ENCODE results near the gene UGP2. TPM values are rescaled to one million over a fixed set of nuclear protein-coding genes. Genes with fewer than 3 reads are reported as not detected.

Gene UGP2
- polyA plus RNA-seq, 5 donors: 83.6 to 114 (median 101) TPM

GRCh38 chr2:63861220-63861822 lies 19.6 kb downstream of the UGP2 start:
- DNase-seq: peak; percentile 33 to 34

GRCh38 chr2:63862806-63863205 lies 21.1 kb downstream of the UGP2 start:
- DNase-seq: no peak

GRCh38 chr2:63863707-63864106 lies 22.0 kb downstream of the UGP2 start:
- DNase-seq: no peak

DNA sequence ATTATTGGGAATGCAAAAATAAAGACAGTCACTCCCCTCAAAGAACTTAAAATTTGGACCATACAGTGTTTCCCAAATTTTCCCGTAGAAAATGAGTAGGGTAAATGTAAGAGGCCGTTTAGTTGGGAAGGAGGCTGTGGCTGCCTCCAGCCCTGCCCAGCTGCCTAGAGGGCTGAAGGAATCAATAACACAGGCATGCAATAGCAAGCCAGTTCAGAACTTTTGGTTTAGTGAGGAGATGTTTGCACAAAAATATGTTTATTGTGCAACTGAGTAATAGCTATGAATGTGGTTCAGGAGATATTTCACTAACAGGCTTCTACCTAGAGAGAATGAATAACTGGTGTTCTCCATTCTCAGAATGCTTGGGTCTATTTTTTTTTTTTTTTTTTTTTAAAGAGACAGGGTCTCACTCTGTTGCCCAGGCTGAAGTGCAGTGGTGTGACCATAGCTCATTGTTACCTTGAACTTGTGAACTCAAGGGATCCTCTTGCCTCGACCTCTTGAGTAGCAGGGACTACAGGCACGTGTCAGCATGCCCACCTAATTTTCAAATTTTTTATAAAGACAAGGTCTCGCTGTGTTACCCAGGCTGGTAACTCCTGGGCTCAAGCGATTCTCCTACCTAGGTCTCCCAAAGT lies 23.6 kb downstream of the UGP2 start:
- no peak for DNase-seq

DNA sequence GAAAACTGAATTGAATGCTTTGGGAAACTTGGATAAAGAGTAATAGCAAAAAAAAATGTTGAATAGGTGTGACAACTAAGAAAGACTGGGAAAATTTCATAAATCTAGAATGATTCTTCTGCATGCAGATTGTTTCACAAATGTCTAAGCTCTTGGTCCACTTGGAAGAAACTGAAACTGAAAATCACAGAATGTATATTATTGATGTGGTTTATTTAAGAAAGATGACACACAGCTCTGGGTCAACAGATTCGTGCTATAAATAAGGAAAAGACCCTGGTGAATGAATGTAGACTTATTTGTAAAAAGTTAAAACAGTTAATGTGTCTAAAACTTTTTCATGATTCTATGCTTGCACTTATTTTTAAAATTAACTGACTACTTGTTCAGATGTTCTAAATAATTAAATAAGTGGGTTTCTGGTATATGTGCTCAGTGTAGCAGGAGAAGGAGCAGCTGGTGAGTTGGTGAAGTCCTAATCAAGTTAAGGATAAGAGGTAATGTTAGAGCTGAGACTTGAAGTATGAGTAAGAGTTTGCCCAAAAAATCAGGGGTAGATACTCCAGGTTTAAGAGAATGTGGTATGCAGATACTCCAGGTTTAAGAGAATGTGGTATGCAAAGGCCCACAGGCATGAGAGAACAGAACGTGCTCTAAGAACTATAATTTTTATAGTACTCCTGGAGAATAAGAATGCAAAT lies 24.5 kb downstream of the UGP2 start:
- no peak for DNase-seq

- no peak for DNase-seq
Measured at GRCh38 chr2:63870679-63871078, 29.0 kb downstream of the UGP2 start.

GRCh38 chr2:63871864-63872263 lies 30.2 kb downstream of the UGP2 start:
- no peak for DNase-seq

- no peak for DNase-seq
Measured at GRCh38 chr2:63872571-63873328, 31.1 kb downstream of the UGP2 start.

DNA sequence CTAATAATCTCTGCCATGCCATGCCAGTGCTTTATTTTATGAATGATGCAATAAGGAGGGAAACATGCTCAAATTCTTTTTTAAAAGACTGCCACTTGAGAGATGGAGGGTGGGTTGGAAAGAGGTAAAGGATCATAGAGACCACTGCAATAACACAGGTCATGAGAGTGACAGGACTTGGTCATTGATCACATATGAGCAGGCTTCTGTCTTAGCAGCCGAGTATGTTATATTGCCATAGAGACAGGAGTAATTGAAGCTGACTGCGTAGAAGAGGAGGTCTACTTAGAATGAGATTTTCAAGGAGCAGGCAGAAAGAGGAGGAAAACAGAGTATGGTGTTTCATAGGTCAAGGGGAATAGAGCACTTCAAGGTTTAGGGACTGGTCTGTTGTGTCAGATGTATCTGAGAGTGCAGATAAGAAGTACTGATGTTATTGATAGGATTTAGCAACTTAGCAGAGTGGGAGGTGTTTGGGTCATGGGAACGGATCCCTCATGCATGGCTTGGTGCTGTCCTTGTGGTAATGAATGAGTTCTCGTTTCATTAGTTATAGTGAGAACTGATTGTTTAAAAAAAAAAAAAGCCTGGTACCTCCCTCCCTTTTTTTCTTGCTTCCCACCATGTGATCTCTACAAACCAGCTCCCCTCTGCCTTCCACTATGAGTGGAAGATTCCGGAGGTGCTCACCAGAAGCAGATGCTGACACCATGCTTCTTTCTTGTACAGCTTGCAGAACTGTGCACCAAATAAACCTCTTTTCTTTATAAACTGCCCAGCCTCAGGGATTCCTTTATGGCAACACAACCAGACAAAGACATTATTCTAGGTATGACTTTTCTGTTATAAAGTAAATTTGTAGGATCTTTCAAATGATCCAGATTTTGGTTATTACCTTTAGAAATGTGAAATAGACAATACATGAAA lies 32.8 kb downstream of the UGP2 start:
- no peak for DNase-seq

GRCh38 chr2:63875131-63875527 lies 33.4 kb downstream of the UGP2 start:
- DNase-seq: no peak

DNA sequence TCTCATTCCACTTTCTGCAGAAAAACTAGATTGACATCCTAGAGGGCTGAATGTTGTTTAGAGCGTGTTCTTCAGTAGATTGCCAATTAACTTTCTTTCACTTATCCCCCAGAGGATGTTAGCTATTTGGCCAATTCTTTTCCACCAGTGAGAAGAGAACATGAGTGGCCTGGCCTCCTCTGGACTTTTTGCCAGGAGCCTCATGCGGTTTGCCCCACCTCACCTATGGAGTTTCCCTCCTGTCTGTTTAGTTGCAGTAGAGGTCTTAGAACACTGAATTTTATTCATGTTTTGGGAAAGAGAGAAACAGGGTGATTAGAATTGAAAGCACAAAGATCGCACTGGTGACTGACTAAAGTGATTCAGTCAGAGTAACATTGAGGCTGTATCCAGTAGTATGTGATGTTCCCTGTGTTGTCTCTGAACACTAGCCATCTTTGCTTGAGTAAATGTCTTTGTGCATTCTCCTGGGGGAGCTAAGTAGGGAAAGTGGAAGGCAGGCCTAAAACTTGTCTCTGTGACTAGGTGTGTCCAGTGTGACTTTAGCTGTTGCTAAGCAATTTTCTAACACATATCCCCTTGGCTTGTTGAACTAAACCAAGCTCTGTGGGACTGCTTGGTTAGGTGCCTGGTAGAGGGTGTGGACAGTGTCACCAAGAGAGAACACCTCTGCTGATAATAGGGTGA lies 34.0 kb downstream of the UGP2 start:
- DNase-seq: no peak

DNA sequence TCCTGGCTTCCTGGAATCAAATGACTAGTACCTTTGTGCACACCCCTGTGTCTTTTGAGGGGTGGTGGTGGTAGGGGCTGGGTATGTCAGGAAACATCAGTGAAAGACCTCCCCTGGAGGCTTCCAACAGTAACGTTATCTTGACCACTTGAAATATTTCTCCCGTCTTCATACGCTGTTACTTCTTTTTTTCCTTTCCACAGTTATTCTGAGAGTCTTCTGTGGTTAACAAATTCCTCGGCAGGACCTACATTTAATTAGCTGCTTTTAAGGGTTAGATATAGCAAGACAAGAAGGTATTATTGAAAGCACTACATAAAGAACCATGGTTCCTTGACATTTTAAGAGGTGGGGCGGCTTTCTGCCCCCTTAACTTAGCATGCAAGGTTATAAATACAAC lies 34.6 kb downstream of the UGP2 start:
- DNase-seq: no peak

- no peak for DNase-seq
Measured at GRCh38 chr2:63878486-63878885, 36.8 kb downstream of the UGP2 start.

- DNase-seq: no peak
Measured at GRCh38 chr2:63879876-63880433, 38.3 kb downstream of the UGP2 start.

- DNase-seq: no peak
Measured at GRCh38 chr2:63880625-63881024, 38.9 kb downstream of the UGP2 start.

DNA sequence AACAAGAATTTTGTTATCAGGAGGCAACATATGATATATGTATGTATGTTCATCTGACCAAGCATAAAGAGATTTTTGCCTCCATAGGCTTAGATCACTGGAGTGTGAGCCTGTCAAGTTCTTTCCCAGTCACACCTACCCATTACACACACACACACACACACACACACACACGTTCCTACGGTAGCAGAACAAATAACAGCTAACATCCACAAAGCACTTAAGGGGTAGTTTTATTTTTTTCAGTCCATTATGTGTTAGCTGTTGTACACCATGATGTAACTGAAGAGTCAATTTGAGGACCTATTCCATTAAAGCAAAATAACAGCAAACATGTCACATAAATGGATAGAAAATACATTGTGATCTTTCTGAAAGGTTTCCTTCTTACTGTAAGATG lies 39.5 kb downstream of the UGP2 start:
- DNase-seq: no peak

DNA sequence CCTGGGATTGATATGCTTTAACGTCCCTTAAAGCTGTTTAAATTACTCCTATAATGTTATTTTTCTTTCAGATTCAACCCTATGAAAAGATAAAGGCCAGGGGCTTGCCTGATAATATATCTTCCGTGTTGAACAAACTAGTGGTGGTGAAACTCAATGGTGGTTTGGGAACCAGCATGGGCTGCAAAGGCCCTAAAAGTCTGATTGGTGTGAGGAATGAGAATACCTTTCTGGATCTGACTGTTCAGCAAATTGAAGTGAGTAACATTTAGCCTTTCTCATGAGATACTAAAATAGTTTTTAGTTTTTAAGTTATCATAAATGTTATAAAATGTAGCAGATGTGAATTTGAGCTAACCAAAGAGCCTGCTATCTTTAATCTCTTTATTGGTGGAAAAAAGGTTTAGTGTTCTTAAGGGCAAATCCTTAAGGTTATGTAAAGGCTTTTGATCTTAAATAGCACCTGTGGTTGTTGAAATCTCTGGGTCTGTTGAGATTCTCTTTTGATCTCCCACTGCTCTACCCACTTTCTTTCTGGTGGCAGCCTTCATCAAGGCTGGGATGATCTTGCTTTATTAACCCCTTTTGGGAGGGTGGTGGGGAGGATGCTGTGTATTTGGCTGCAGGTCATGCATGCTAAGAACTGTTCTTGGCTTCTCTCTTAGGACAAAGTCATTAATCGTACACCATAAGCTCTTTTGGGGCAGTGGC lies 40.9 kb downstream of the UGP2 start:
- DNase-seq: no peak

- no peak for DNase-seq
Measured at GRCh38 chr2:63886445-63886844, 44.7 kb downstream of the UGP2 start.

- no peak for DNase-seq
Measured at GRCh38 chr2:63888053-63888452, 46.4 kb downstream of the UGP2 start.
